NCI-H526 treated with DMSO at 0.1 percent for 48 hours (cell line): ENCODE results near the gene HIPK1.
A peak's percentile ranks its signal among the peaks of the same experiment; 100 is the strongest.
"Not testable (repeated sequence)": the region's sequence is repeated elsewhere in the genome, so short reads cannot be mapped to it uniquely, and the experiment has no call there.

Source experiments
- DNase-seq: peaks from one replicate; lab custom pipeline; 2025; lab: John Stamatoyannopoulos, UW

Gene HIPK1

GRCh38 chr1:113945329-113945728 is 16.2 kb downstream of the HIPK1 start:
- no peak for DNase-seq

DNA sequence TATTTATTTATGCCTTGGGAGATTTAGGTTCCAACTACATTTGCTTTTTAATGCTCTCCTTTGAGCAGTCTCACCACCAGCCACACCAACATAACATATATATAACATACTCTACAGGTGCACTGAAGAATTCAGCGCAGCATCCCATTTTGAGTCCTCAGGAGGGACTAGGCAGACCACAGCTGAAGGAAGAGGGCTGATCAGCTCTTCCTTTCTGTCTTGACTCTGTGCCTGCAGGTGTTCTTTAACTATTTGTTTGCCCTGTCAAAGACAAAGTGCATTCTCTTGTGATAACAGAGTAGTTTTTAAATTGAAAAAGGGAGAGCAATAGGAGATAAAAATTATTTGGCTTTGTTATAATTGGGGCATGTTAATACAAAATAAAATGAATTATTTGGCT is 17.0 kb downstream of the HIPK1 start:
- no peak for DNase-seq

DNA sequence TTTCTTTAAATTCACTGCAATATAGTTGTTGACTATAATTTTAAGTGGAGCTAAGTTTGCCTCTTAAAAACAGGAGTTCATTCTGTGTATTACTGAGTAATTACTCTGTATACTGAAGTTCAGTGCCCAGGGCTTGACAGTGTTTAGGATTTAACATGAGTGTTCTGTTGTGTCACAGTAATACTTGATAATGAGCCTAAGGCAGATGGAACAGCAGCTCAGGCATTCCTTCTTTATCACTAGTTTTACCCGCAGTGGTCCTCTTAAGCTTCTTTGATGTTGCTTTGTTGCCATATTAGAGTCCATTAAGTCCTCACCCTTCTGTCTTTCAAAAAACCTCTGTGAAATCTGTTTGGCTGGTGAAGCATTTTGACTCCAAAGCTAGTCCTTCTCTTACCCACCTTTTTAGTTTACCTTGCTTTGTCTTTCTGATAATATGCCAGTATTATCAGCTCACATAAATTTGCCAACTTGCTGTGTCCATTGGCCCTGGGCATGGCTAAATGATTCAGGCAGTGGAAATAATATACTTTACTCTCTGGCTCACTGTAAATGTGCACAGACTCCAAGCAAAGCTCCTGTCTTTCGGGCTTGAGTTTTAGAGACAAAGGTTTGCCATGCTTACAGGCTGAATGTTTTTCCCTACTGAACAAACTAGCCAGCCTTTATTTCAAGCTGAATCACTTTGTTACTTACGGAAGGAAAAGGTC is 17.7 kb downstream of the HIPK1 start:
- no peak for DNase-seq

DNA sequence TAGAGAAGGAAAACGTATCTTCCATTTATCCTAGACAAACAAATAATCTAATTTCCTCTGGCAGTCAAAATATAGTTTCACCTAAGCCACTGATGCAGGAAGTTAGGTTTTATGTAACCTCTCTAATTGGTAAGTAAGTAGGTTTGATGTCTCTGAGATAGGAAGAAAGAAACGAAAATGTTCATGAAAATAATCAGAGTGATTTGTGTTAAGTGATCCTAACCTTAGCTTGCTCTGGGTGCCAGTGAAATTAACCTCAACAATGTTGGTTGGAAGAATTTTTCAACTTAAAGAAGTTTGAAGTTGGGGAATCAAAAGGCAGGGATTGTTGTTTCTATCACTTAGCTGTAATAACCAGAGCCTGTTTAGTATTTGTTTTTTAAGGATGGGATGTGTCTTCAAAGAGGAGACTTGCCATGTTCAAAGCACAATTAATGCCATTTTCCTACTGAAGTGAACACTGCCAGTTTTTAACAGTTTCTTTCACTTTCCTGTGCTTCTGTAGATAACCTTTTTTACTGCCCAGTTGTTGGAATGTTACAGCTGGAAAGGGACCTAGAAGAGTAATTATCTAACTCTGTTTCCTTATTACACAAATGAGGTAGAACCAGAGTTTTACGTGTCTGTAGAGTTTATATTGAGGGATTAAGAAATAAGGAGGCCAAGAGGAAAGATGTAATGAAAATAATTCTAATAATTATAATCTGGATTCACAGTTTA is 18.4 kb downstream of the HIPK1 start:
- DNase-seq = no peak

DNA sequence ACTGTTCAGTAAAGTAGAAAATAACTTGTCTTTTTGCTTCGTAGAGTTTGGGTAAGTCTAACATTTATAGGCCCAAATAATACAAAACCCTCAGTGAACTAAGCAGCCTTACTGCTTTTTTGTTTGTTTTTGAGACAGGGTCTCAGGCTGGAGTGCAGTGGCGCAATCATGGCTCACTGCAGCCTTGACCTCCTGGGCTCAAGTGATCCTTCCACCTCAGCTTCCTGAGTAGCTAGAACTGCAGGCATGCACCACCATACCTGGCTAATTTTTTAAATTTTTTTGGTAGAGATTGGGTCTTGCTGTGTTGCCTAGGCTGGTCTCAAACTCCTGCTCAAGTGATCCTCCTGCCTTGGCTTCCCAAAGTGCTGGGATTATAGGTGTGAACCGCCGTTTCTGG is 19.0 kb downstream of the HIPK1 start:
- DNase-seq = not testable (repeated sequence)

GRCh38 chr1:113949007-113949406 is 19.9 kb downstream of the HIPK1 start:
- no peak for DNase-seq

- no peak for DNase-seq
Measured at GRCh38 chr1:113950908-113951307, 21.8 kb downstream of the HIPK1 start.

- no peak for DNase-seq
Measured at GRCh38 chr1:113951719-113952118, 22.6 kb downstream of the HIPK1 start.

DNA sequence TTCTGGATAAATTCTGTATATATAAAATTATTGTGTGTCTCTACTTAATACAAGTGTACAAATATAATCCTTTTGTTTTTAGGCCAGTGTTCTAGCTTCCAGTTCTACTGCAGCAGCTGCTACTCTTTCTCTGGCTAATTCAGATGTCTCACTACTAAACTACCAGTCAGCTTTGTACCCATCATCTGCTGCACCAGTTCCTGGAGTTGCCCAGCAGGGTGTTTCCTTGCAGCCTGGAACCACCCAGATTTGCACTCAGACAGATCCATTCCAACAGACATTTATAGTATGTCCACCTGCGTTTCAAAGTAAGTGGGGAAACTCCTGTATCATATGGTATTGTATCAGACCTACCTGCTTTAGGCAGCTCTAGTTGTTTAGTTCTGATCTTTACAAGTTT is 28.9 kb downstream of the HIPK1 start:
- no peak for DNase-seq

- no peak for DNase-seq
Measured at GRCh38 chr1:113958691-113959090, 29.6 kb downstream of the HIPK1 start.

DNA sequence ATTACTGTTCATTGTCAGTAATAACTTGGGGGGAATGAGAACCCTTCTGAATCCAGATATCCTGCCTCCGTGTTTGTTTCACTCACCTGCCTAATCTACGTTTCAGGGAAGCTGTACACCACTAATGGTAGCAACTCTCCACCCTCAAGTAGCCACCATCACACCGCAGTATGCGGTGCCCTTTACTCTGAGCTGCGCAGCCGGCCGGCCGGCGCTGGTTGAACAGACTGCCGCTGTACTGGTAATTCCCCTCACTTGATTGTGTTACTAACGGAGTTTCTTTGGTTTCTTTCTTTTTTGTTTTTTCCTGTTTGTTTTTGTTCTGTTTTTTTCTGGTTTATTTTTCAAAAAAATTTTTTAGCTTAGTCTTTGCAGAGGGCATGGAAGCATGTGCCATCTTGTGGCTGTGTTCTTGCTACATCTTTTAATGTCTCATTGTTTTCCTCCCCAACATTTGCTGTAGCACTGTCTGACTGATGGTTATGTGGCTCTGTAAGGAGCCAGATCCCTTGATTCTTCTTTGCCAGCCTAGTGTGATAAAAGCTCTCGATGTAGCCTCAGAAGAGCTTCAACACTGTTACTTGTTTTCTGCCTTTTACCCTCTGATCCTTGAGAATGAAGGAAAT is 34.3 kb downstream of the HIPK1 start:
- DNase-seq = no peak

DNA sequence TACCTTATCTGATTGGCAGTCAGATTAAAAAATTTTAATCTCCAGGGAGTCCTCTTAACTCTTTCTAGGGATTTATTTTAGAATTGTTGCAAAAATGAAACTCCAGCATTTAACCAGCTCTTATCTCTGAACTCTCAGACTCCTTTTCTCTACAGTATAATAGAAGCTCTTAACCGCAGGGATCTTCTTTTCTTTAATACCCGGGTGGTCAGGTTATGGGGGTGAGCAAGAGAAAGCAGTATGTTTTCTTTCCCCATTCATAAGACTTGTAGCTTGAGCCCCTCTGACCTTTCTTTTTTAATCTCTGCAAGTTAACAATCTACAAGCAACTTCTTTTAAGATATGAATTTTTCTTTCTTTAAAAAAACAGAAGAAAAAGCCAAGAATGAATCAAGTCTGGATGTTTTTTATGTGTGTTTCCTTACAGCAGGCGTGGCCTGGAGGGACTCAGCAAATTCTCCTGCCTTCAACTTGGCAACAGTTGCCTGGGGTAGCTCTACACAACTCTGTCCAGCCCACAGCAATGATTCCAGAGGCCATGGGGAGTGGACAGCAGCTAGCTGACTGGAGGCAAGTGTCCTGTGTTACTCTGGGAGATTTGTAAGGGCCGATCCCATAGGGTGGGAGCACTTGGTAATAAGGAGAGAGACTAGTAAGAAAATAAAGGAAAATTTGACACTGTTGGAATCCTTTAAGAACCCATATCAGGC is 36.7 kb downstream of the HIPK1 start:
- DNase-seq = no peak

- DNase-seq = no peak
Measured at GRCh38 chr1:113972954-113973353, 43.8 kb downstream of the HIPK1 start.

- DNase-seq = no peak
Measured at GRCh38 chr1:113975211-113975895, 46.2 kb downstream of the HIPK1 start.

- DNase-seq = no peak
Measured at GRCh38 chr1:113976609-113977278, 47.6 kb downstream of the HIPK1 start.

DNA sequence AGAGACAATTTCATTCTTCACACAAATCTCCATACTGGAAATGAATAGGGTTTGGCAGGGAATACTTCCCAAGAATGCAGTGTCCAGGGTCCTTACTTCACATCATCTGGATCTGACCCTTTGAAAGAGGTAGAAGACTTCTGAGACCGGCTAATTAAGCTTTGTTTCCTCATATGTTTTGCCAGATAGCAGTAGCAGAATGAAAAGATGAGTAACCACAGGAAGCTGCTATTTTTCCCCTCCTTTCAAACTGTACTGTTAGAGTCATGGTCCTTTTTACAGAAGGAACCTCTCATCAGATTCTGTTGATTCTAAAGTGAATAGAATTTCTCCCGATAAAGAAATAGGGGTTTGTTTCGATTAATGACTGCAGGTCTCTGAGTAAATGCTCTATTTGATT is 48.8 kb downstream of the HIPK1 start:
- no peak for DNase-seq

- DNase-seq = peak; percentile 61
Measured at GRCh38 chr1:113978863-113979702, 50.0 kb downstream of the HIPK1 start, which contains the start of gene OLFML3. Gene OLFML3, plus strand, starts transcription at chr1:113979474. Its CDS starts 43 bp downstream, at chr1:113979517.

DNA sequence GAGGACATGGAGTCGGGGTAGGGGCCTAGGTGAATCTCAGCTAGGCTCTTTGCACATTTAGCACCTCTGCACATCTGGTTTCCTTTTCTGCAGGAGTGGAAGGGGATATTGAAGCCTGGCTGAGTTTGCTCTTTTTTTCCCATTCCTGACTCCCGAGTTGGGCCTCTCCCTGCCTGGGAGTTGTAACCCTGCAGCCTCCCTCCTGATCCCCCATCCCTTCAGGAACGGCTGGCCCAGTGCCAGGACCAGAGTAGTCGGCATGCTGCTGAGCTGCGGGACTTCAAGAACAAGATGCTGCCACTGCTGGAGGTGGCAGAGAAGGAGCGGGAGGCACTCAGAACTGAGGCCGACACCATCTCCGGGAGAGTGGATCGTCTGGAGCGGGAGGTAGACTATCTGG is 51.0 kb downstream of the HIPK1 start:
- no peak for DNase-seq

DNA sequence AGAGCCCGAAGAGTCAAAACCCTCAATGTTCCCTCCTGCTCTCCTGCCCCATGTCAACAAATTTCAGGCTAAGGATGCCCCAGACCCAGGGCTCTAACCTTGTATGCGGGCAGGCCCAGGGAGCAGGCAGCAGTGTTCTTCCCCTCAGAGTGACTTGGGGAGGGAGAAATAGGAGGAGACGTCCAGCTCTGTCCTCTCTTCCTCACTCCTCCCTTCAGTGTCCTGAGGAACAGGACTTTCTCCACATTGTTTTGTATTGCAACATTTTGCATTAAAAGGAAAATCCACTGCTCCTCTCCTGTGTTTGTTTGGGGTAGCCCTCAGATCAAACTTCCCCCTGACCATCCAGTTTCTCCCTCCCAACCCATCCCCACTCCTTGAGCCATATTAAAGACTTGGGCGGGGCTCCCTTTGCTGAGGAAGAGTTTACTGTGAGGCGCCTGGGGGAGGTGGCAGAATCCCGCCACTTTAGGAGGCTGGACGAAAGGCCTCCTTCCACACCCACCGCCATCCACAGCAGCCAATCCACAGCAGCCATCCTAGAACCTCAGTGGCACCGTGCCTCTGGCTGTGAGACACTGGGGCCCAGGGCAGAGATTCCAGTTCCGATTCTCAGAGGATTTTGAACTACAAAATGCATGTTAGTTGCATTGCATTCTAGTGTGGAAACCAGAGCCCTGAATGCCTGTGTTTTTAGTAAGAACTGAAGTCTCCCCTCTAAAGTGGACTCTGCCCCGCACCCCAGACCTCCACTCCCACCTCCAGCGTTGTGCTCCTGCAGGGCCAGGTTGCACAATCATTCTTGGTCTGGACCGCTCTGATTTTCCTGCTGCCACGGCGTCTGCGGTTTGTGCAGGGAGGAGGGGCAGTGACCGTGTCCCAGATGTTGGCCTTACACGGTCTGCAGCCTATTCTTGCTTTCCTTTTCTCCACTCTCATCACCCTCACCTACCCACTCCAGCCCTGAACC is 53.1 kb downstream of the HIPK1 start:
- DNase-seq = no peak
